ENCODE data around the gene ZDHHC14.

DNA sequence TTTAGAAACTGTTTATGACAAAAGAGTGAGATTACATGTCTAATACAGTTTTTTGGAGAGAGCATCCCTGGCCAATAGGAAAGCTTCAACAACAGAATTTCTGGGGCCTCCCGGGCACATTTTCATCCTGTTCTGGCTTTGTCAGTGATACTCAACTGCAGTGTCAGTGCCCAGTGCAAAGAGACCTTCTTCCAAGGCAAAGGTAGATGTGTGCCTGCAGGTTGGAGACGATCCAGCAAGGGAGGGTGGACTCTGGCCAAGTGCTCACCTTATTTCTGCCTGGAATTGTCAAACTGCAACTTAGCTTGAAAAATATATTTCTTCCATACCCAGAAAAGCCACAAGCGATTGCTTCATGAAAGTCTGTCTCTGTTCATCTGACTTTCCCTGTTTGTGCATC, 230.4 kb downstream of the ZDHHC14 start:
- TF ChIP-seq, protein P1, sequence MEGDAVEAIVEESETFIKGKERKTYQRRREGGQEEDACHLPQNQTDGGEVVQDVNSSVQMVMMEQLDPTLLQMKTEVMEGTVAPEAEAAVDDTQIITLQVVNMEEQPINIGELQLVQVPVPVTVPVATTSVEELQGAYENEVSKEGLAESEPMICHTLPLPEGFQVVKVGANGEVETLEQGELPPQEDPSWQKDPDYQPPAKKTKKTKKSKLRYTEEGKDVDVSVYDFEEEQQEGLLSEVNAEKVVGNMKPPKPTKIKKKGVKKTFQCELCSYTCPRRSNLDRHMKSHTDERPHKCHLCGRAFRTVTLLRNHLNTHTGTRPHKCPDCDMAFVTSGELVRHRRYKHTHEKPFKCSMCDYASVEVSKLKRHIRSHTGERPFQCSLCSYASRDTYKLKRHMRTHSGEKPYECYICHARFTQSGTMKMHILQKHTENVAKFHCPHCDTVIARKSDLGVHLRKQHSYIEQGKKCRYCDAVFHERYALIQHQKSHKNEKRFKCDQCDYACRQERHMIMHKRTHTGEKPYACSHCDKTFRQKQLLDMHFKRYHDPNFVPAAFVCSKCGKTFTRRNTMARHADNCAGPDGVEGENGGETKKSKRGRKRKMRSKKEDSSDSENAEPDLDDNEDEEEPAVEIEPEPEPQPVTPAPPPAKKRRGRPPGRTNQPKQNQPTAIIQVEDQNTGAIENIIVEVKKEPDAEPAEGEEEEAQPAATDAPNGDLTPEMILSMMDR (conservative IDR thresholded peaks at IDR 0.05; ENCODE audit: low read depth, low read length) = no peak
- TF ChIP-seq EZH2phosphoT487 (IDR thresholded peaks at IDR 0.05; ENCODE audit: borderline replicate concordance, low read length) = no peak

Measured in PC-3 (cell line).